Subcutaneous abdominal adipose tissue (tissue), 5 donors: ENCODE results near the gene SNX25.

Experiments
- H3K27ac ChIP-seq: one replicate; pipeline ENCODE4 v1.7.0; 2013; ENCODE audit warnings: low read depth, mild to moderate bottlenecking, inconsistent platforms, low read length, moderate library complexity
- H3K27me3 ChIP-seq, 5 donors: one replicate each; pipeline ENCODE4 v1.7.0; 2013; ENCODE audit warnings: low read length in 5 of 5, inconsistent platforms in 1 of 5; ENCODE audit not compliant: control insufficient read depth in 5 of 5, insufficient read depth in 4 of 5
- H3K36me3 ChIP-seq, 5 donors: one replicate each; pipeline ENCODE4 v1.7.0; 2013; ENCODE audit warnings: low read length in 5 of 5; ENCODE audit not compliant: control insufficient read depth in 5 of 5, insufficient read depth in 5 of 5
- H3K4me1 ChIP-seq, 5 donors: one replicate each; pipeline ENCODE4 v1.7.0; 2013; ENCODE audit warnings: low read length in 5 of 5, mild to moderate bottlenecking in 3 of 5, moderate library complexity in 1 of 5; ENCODE audit not compliant: control insufficient read depth in 5 of 5, insufficient read depth in 5 of 5
- H3K4me3 ChIP-seq, 5 donors: one replicate each; pipeline ENCODE4 v1.7.0; 2013; ENCODE audit warnings: low read length in 5 of 5, low read depth in 1 of 5
- H3K9ac ChIP-seq, 5 donors: one replicate each; pipeline ENCODE4 v1.7.0; 2013; ENCODE audit warnings: low read length in 5 of 5, mild to moderate bottlenecking in 4 of 5, moderate library complexity in 3 of 5
- H3K9me3 ChIP-seq, 5 donors: one replicate each; pipeline ENCODE4 v1.7.0; 2013; ENCODE audit warnings: low read length in 5 of 5; ENCODE audit not compliant: control insufficient read depth in 5 of 5
- donor health status: healthy.
- donor health status: healthy.
- donor health status: healthy.
- donor health status: healthy.
- donor health status: healthy.

Gene SNX25

GRCh38 chr4:185227131-185227551 lies 17.7 kb downstream of the SNX25 start:
- no peak overlapping the region for H3K27ac ChIP-seq

GRCh38 chr4:185227713-185228278 lies 18.4 kb downstream of the SNX25 start:
- no peak overlapping the region for H3K9ac ChIP-seq
- H3K27ac ChIP-seq: no peak overlapping the region
- no peak overlapping the region for H3K4me3 ChIP-seq
- H3K27me3 ChIP-seq: no peaks in the 10 kb centered on the region
- H3K4me1 ChIP-seq: no peaks in the 10 kb centered on the region
- H3K9me3 ChIP-seq: no peaks in the 10 kb centered on the region
- H3K36me3 ChIP-seq: no peaks in the 10 kb centered on the region

More at GRCh38 chr4:185227131-185227551, 17.7 kb downstream of the SNX25 start:
- Histone ChIP-seq H3K9me3 (no peaks in the 10 kb centered on the region), H3K9ac (no peak overlapping the region), H3K4me3 (no peak overlapping the region), H3K4me1 (no peaks in the 10 kb centered on the region), H3K36me3 (peaks cover 0 to 2% (median 0%) of the 10 kb centered on the region in 5 donors), H3K27me3 (no peaks in the 10 kb centered on the region)

GRCh38 chr4:185229021-185229818 lies 19.8 kb downstream of the SNX25 start:
- Histone ChIP-seq H3K4me1 (no peaks in the 10 kb centered on the region), H3K27ac (no peak overlapping the region), H3K27me3 (no peaks in the 10 kb centered on the region), H3K4me3 (no peak overlapping the region), H3K36me3 (no peaks in the 10 kb centered on the region), H3K9me3 (no peaks in the 10 kb centered on the region), H3K9ac (no peak overlapping the region)

GRCh38 chr4:185232370-185232769 lies 23.0 kb downstream of the SNX25 start:
- Histone ChIP-seq H3K9me3 (no peaks in the 10 kb centered on the region), H3K9ac (no peak overlapping the region), H3K4me3 (no peak overlapping the region), H3K4me1 (peaks cover 0 to 6% (median 0%) of the 10 kb centered on the region in 5 donors), H3K36me3 (no peaks in the 10 kb centered on the region), H3K27me3 (no peaks in the 10 kb centered on the region), H3K27ac (no peak overlapping the region)

- Histone ChIP-seq H3K27me3 (no peaks in the 10 kb centered on the region), H3K9me3 (peaks cover 0 to 2% (median 0%) of the 10 kb centered on the region in 5 donors), H3K27ac (no peak overlapping the region), H3K36me3 (no peaks in the 10 kb centered on the region), H3K9ac (no peak overlapping the region), H3K4me3 (no peak overlapping the region), H3K4me1 (peaks cover 0 to 8% (median 0%) of the 10 kb centered on the region in 5 donors)
Measured at GRCh38 chr4:185235119-185235842, 25.9 kb downstream of the SNX25 start.

GRCh38 chr4:185235843-185236503 lies 26.6 kb downstream of the SNX25 start:
- Histone ChIP-seq H3K27me3 (no peaks in the 10 kb centered on the region), H3K4me3 (no peak overlapping the region), H3K4me1 (peaks cover 0 to 8% (median 0%) of the 10 kb centered on the region in 5 donors), H3K9me3 (peaks cover 0 to 2% (median 0%) of the 10 kb centered on the region in 5 donors), H3K9ac (no peak overlapping the region), H3K27ac (no peak overlapping the region), H3K36me3 (no peaks in the 10 kb centered on the region)

- Histone ChIP-seq H3K36me3 (no peaks in the 10 kb centered on the region), H3K27me3 (no peaks in the 10 kb centered on the region), H3K9ac (no peak overlapping the region), H3K4me1 (peaks cover 0 to 8% (median 0%) of the 10 kb centered on the region in 5 donors), H3K4me3 (no peak overlapping the region), H3K27ac (no peak overlapping the region), H3K9me3 (peaks cover 0 to 2% (median 0%) of the 10 kb centered on the region in 5 donors)
Measured at GRCh38 chr4:185237175-185237574, 27.8 kb downstream of the SNX25 start.

- Histone ChIP-seq H3K27me3 (no peaks in the 10 kb centered on the region), H3K9ac (no peak overlapping the region), H3K9me3 (peaks cover 0 to 2% (median 0%) of the 10 kb centered on the region in 5 donors), H3K4me1 (peaks cover 0 to 8% (median 0%) of the 10 kb centered on the region in 5 donors), H3K27ac (no peak overlapping the region), H3K4me3 (no peak overlapping the region), H3K36me3 (no peaks in the 10 kb centered on the region)
Measured at GRCh38 chr4:185238215-185238681, 28.9 kb downstream of the SNX25 start.

GRCh38 chr4:185238750-185239149 lies 29.4 kb downstream of the SNX25 start:
- H3K27me3 ChIP-seq: no peaks in the 10 kb centered on the region
- H3K9me3 ChIP-seq: peaks cover 0 to 2% (median 0%) of the 10 kb centered on the region in 5 donors
- H3K27ac ChIP-seq: no peak overlapping the region
- no peak overlapping the region for H3K9ac ChIP-seq
- H3K4me1 ChIP-seq: peaks cover 0 to 8% (median 0%) of the 10 kb centered on the region in 5 donors
- H3K36me3 ChIP-seq: no peaks in the 10 kb centered on the region
- no peak overlapping the region for H3K4me3 ChIP-seq
